DOHH2 (cell line): ENCODE measurements around the gene HHAT.

Experiments used
- H3F3A ChIP-seq: fragments of 200-600 bp; sonication (generic), shearing (Covaris generic); 2 replicates; pipeline ENCODE4 v1.6.0; 2016; ENCODE audit warnings: antibody characterized with exemption, mild to moderate bottlenecking; ENCODE audit not compliant: control insufficient read depth, insufficient read depth
- H3K27ac ChIP-seq: fragments of 200-600 bp; sonication (generic); 2 replicates; pipeline ENCODE4 v1.5.1; 2014; ENCODE audit warnings: low read depth, mild to moderate bottlenecking, low read length, moderate library complexity
- H3K27me3 ChIP-seq: fragments of 200-600 bp; sonication (generic); 2 replicates; pipeline ENCODE4 v1.6.1; 2014; ENCODE audit warnings: mild to moderate bottlenecking, low read length, mixed read lengths; ENCODE audit not compliant: control insufficient read depth
- H3K36me3 ChIP-seq: fragments of 200-600 bp; sonication (generic); 2 replicates; pipeline ENCODE4 v1.6.1; 2014; ENCODE audit warnings: mild to moderate bottlenecking, low read length, moderate library complexity, mixed read lengths; ENCODE audit not compliant: control insufficient read depth
- H3K4me1 ChIP-seq: fragments of 200-600 bp; sonication (generic); 2 replicates; pipeline ENCODE4 v1.6.1; 2014; ENCODE audit warnings: mild to moderate bottlenecking, low read length, mixed read lengths; ENCODE audit not compliant: control insufficient read depth
- H3K4me2 ChIP-seq: fragments of 200-600 bp; sonication (generic); 2 replicates; pipeline ENCODE4 v1.6.0; 2014; ENCODE audit warnings: mild to moderate bottlenecking, low read length, moderate library complexity
- H3K4me3 ChIP-seq: fragments of 200-600 bp; sonication (generic); 2 replicates; pipeline ENCODE4 v1.5.1; 2014; ENCODE audit warnings: mild to moderate bottlenecking, low read length, mixed read lengths
- H3K79me2 ChIP-seq: fragments of 200-600 bp; sonication (generic); 2 replicates; pipeline ENCODE4 v1.6.1; 2014; ENCODE audit warnings: mild to moderate bottlenecking, low read length, mixed read lengths; ENCODE audit not compliant: control insufficient read depth
- H3K9me2 ChIP-seq: fragments of 200-600 bp; sonication (generic); replicated peaks from 2 replicates; pipeline ENCODE4 v1.6.1; 2014; ENCODE audit warnings: mild to moderate bottlenecking, low read length, mixed read lengths; ENCODE audit not compliant: control insufficient read depth
- H3K9me3 ChIP-seq: fragments of 200-600 bp; sonication (generic); 2 replicates; pipeline ENCODE4 v1.6.1; 2014; ENCODE audit warnings: antibody characterized with exemption, low read length, mixed read lengths; ENCODE audit not compliant: control insufficient read depth, insufficient read depth
- H4K20me1 ChIP-seq: fragments of 200-600 bp; sonication (generic); 2 replicates; pipeline ENCODE4 v1.6.0; 2014; ENCODE audit warnings: low read depth, mild to moderate bottlenecking, antibody characterized with exemption, low read length, moderate library complexity; ENCODE audit not compliant: control insufficient read depth, insufficient read depth
- CTCF ChIP-seq: fragments of 200-600 bp; sonication (generic); IDR thresholded peaks from one replicate; pipeline ENCODE4 v1.5.1; 2014; ENCODE audit warnings: antibody characterized with exemption, mild to moderate bottlenecking, low read depth, low read length; ENCODE audit not compliant: poor library complexity, severe bottlenecking
- EZH2phosphoT487 ChIP-seq: fragments of 200-600 bp; sonication (generic); IDR thresholded peaks from 2 replicates; pipeline ENCODE4 v1.6.1; 2017; ENCODE audit warnings: borderline replicate concordance, mild to moderate bottlenecking, antibody characterized with exemption, low read length, moderate library complexity, mixed read lengths

The HHAT gene

GRCh38 chr1:210571356-210572284 is 242.9 kb downstream of the HHAT start:
- no peaks in the 10 kb centered on the region for H3K4me1 ChIP-seq
- no peaks in the 10 kb centered on the region for H3K36me3 ChIP-seq
- H3K4me2 ChIP-seq: no peak overlapping the region
- no peak overlapping the region for H3K4me3 ChIP-seq
- no peaks in the 10 kb centered on the region; the same call in 1 of the 2 replicates for H3K9me2 ChIP-seq
- H4K20me1 ChIP-seq: no peaks in the 10 kb centered on the region
- no peak overlapping the region for H3K27ac ChIP-seq
- H3K79me2 ChIP-seq: no peaks in the 10 kb centered on the region
- TF ChIP-seq CTCF (no peak), EZH2phosphoT487 (no peak)
- H3K27me3 ChIP-seq: no peaks in the 10 kb centered on the region
- no peaks in the 10 kb centered on the region for H3F3A ChIP-seq
- H3K9me3 ChIP-seq: no peaks in the 10 kb centered on the region

- H3K4me1 ChIP-seq: no peaks in the 10 kb centered on the region
- no peaks in the 10 kb centered on the region; the same call in 1 of the 2 replicates for H3K9me2 ChIP-seq
- TF ChIP-seq EZH2phosphoT487: no peak
- TF ChIP-seq CTCF: no peak
- no peak overlapping the region for H3K4me2 ChIP-seq
- H3K79me2 ChIP-seq: no peaks in the 10 kb centered on the region
- no peaks in the 10 kb centered on the region for H3K9me3 ChIP-seq
- no peaks in the 10 kb centered on the region for H3K27me3 ChIP-seq
- no peak overlapping the region for H3K27ac ChIP-seq
- H3K36me3 ChIP-seq: no peaks in the 10 kb centered on the region
- no peaks in the 10 kb centered on the region for H4K20me1 ChIP-seq
- H3F3A ChIP-seq: no peaks in the 10 kb centered on the region
- no peak overlapping the region for H3K4me3 ChIP-seq
Measured at GRCh38 chr1:210573141-210573540, 244.4 kb downstream of the HHAT start.

- Histone ChIP-seq H3K4me2 (no peak overlapping the region), H3K9me2 (no peaks in the 10 kb centered on the region), H3K4me1 (no peaks in the 10 kb centered on the region), H3K27ac (no peak overlapping the region), H3K4me3 (no peak overlapping the region), H3F3A (no peaks in the 10 kb centered on the region), H4K20me1 (no peaks in the 10 kb centered on the region), H3K27me3 (peaks cover 3% of the 10 kb centered on the region; the same call in 1 of the 2 replicates), H3K36me3 (no peaks in the 10 kb centered on the region), H3K9me3 (no peaks in the 10 kb centered on the region), H3K79me2 (no peaks in the 10 kb centered on the region)
- TF ChIP-seq CTCF (no peak), EZH2phosphoT487 (no peak)
Measured at GRCh38 chr1:210582205-210582970, 253.7 kb downstream of the HHAT start.
